GM12878 (cell line): Measurements from ENCODE around the gene SERP1. TPM values are rescaled to one million over a fixed set of nuclear protein-coding genes. Genes with fewer than 3 reads are reported as not detected.

ENCODE experiments used
- ATAC-seq: fragments of 200-7000 bp; cut with Tn5 transposase; 3 replicates; pipeline ENCODE4 v1.9.1; 2020; ENCODE audit warnings: mild to moderate bottlenecking, moderate library complexity
- BruUV-seq: library from RNA; stranded (reverse); fragments of 400-500 nt; replicated peaks from 2 replicates; lab custom pipeline; 2021; lab: Mats Ljungman, UMichigan
- CTCF ChIA-PET: fragments of 300-600 bp; sonication (Branson Sonifier 250); formaldehyde crosslinking; extraction: SDS; loops from one replicate; lab custom pipeline; 2021; ENCODE audit warnings: inconsistent platforms; lab: Yijun Ruan, JAX
- POLR2A ChIA-PET: fragments of 350-600 bp; formaldehyde crosslinking; extraction: SDS; loops from one replicate; lab custom pipeline; 2021; ENCODE audit warnings: inconsistent platforms; lab: Charles Lee
- RAD21 ChIA-PET: fragments of 300-600 bp; sonication (Branson Sonifier 250); formaldehyde crosslinking; loops from one replicate; lab custom pipeline; 2023; ENCODE audit warnings: antibody characterized with exemption; ENCODE audit not compliant: unreplicated experiment; lab: Charles Lee
- SMC1A ChIA-PET: fragments of 300-600 bp; sonication (Branson Sonifier 250); formaldehyde crosslinking; loops from one replicate; lab custom pipeline; 2023; ENCODE audit not compliant: unreplicated experiment, uncharacterized antibody; lab: Charles Lee
- DNase-seq: peaks from one replicate; pipeline ENCODE4 v3.0.0-alpha.2; 2011; ENCODE audit warnings: low read depth, low spot score
- FAIRE-seq: peaks from 3 replicates; lab custom pipeline; 2011; peaks lifted over from hg19 to GRCh38; lab: Jason Lieb, UNC
- H2AFZ ChIP-seq: 2 replicates; pipeline ENCODE4 v1.6.0; 2011; ENCODE audit warnings: low read depth, low read length, control low read depth; ENCODE audit not compliant: control insufficient read depth
- H3K27ac ChIP-seq: 2 replicates; pipeline ENCODE4 v1.5.1; 2011; ENCODE audit warnings: control low read depth; ENCODE audit not compliant: control insufficient read depth, insufficient read depth
- H3K27me3 ChIP-seq, 2 experiments: replicated peaks in 1 of 2; 2 replicates each; pipeline versions ENCODE4 v1.6.0 to v1.6.1; 2011; ENCODE audit warnings: low read length in 1 of 2; ENCODE audit not compliant: control insufficient read depth in 2 of 2, insufficient read depth in 2 of 2
- H3K36me3 ChIP-seq, 2 experiments: 2 replicates each; pipeline ENCODE4 v1.5.1; 2011; ENCODE audit warnings: low read length in 1 of 2; ENCODE audit not compliant: control insufficient read depth in 2 of 2, insufficient read depth in 2 of 2
- H3K4me1 ChIP-seq: 2 replicates; pipeline ENCODE4 v1.6.1; 2011; ENCODE audit warnings: mild to moderate bottlenecking, low read length, moderate library complexity, mixed read lengths; ENCODE audit not compliant: control insufficient read depth, insufficient read depth
- H3K4me2 ChIP-seq: 2 replicates; pipeline ENCODE4 v1.6.0; 2011; ENCODE audit warnings: control low read depth; ENCODE audit not compliant: control insufficient read depth, insufficient read depth
- H3K4me3 ChIP-seq: fragments of 200-600 bp; sonication (generic); 2 replicates; pipeline ENCODE4 v1.5.1; 2016
- H3K79me2 ChIP-seq: 2 replicates; pipeline ENCODE4 v1.6.0; 2011; ENCODE audit warnings: low read length; ENCODE audit not compliant: control insufficient read depth, insufficient read depth
- H3K9ac ChIP-seq: 2 replicates; pipeline ENCODE4 v1.8.0; 2011; ENCODE audit warnings: low read length, control low read depth, mixed read lengths; ENCODE audit not compliant: control insufficient read depth, insufficient read depth
- H3K9me3 ChIP-seq: replicated peaks from 3 replicates; pipeline ENCODE4 v1.5.1; 2011; ENCODE audit warnings: mild to moderate bottlenecking, low read length; ENCODE audit not compliant: control insufficient read depth, insufficient read depth
- H4K20me1 ChIP-seq: 2 replicates; pipeline ENCODE4 v1.6.0; 2011; ENCODE audit not compliant: control insufficient read depth, insufficient read depth
- IRF4 ChIP-seq: IDR thresholded peaks from 2 replicates; pipeline ENCODE4 v1.6.1; 2011; ENCODE audit warnings: low read depth, low read length
- JUNB ChIP-seq: IDR thresholded peaks from 2 replicates; pipeline ENCODE4 v1.6.1; 2016; ENCODE audit warnings: antibody characterized with exemption, mild to moderate bottlenecking
- SMAD5 ChIP-seq: IDR thresholded peaks from 2 replicates; pipeline ENCODE4 v1.6.1; 2016; ENCODE audit warnings: antibody characterized with exemption, low read depth
- SREBF2 ChIP-seq: IDR thresholded peaks from 2 replicates; pipeline ENCODE4 v1.6.1; 2012; ENCODE audit warnings: mild to moderate bottlenecking, low read length
- SUPT20H ChIP-seq: IDR thresholded peaks from 2 replicates; pipeline ENCODE4 v1.6.1; 2011; ENCODE audit warnings: low read depth, mild to moderate bottlenecking, low read length, moderate library complexity, borderline replicate concordance; ENCODE audit not compliant: control insufficient read depth
- WRNIP1 ChIP-seq: IDR thresholded peaks from 2 replicates; pipeline ENCODE4 v1.6.1; 2011; ENCODE audit warnings: low read depth, low read length, improper control_type of control experiment, borderline replicate concordance
- YY1 ChIP-seq: IDR thresholded peaks from 2 replicates; pipeline ENCODE4 v1.6.1; 2011; ENCODE audit warnings: low read depth, mild to moderate bottlenecking, low read length
- ZBED1 ChIP-seq: IDR thresholded peaks from 2 replicates; pipeline ENCODE4 v1.6.1; 2016; ENCODE audit warnings: borderline replicate concordance
- ZNF274 ChIP-seq: IDR thresholded peaks from one replicate; pipeline ENCODE4 v1.8.0; 2011; ENCODE audit not compliant: insufficient read length, insufficient read depth
- WGBS: methylation state at CpG from one replicate; pipeline ENCODE4 v1.1.6; 2016; ENCODE audit warnings: low lambda C conversion rate; ENCODE audit not compliant: insufficient replicate concordance, insufficient coverage; ENCODE audit errors: missing lambda C conversion rate; 5-methylcytosine and 5-hydroxymethylcytosine counted together
- in situ Hi-C: fragments of 300-500 bp; cut with MboI; formaldehyde crosslinking; loops from 9 replicates; pipeline ENCODE4 v1.14.3; 2018; ENCODE audit warnings: mixed read lengths
- intact Hi-C: fragments of 100-400 bp; cut with micrococcal nuclease; formaldehyde crosslinking; loops from one replicate; pipeline ENCODE4 v1.14.2; 2022; ENCODE audit not compliant: unreplicated experiment
- polyA plus RNA-seq, 11 experiments: library from polyadenylated mRNA; depleted of rRNA in 4 of 11; unstranded in 6 of 11; stranded (reverse) in 5 of 11; fragments of >200 nt; fragmentation: Nextera tagmentation in 4 of 11; fragmentation: Illumina TruSeq in 1 of 11; extraction: Ambion mirVana in 4 of 11; extraction: Trizol in 1 of 11; gene quantifications; 1 replicate in 1 of 11; 2 replicates in 10 of 11; pipeline versions ENCODE4 v1.2.1 to v1.2.3, GENCODE V29; 2011 to 2016; ENCODE audit warnings: inconsistent platforms in 2 of 11, missing spikeins in 2 of 11, low read depth in 1 of 11
- total RNA-seq, 4 experiments: library from RNA; depleted of rRNA in 3 of 4; stranded (reverse); fragments of >200 nt in 3 of 4; fragmentation: Illumina TruSeq in 1 of 4; extraction: Trizol in 1 of 4; gene quantifications; 2 replicates each; pipeline versions ENCODE4 v1.2.1 to v1.2.3, GENCODE V29; 2013 to 2021
- TF ChIP-seq, protein P1 (sequence below): fragments of 450-650 bp; conservative IDR thresholded peaks from 2 replicates; pipeline ENCODE4 v1.6.1; 2017; ENCODE audit warnings: mild to moderate bottlenecking, moderate library complexity
- TF ChIP-seq, protein P2 (sequence below): IDR thresholded peaks from 2 replicates; pipeline ENCODE4 v1.6.1; 2011; ENCODE audit warnings: borderline replicate concordance, low read depth, mild to moderate bottlenecking, moderate library complexity, low read length; ENCODE audit not compliant: insufficient read depth, poor library complexity, severe bottlenecking

The SERP1 gene
- total and polyA plus RNA-seq, 10 of the 15 experiments (the other 5 are each of a cell fraction or from before 2014, with no cell fraction given), result 31.1 to 242 (median 87.0) TPM

DNA sequence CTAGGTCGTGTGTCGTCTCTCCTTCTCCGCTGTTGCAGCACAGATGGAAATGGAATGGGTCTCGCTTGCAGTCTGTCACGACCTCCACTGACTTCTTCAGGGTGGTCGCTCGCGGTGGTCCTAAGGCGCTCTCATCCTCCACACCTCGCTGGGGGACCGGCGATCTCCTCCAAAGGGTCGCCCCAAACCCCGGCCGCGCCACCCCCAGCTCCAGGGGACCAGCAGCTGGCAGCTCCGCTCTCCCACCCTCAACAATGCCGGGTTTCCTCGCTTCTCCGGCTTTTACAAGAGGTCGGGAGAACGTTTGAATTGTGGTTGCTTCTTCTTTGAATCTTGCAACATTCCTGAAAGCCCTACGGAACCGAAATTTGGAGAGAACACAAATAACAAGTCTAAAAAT lies 25.9 kb downstream of the SERP1 start:
- no peak overlapping the region for H3K4me2 ChIP-seq
- RAD21 ChIA-PET, result no interaction called here
- no peaks in the 10 kb centered on the region for H3K27me3 ChIP-seq
- intact Hi-C loops, result no loop called here
- H3K36me3 ChIP-seq, result no peaks in the 10 kb centered on the region
- no peaks in the 10 kb centered on the region for H3K4me1 ChIP-seq
- no peaks in the 10 kb centered on the region for H3K79me2 ChIP-seq
- no peaks in the 10 kb centered on the region; the same call in 2 of the 3 replicates for H3K9me3 ChIP-seq
- no peak overlapping the region for H3K27ac ChIP-seq
- H4K20me1 ChIP-seq, result no peaks in the 10 kb centered on the region
- CTCF ChIA-PET, result interaction anchor here (0.6 kb wide), 1 partner anchor 243 kb away, joined by 3 read pairs; the partner anchor contains the start of gene SIAH2
- H2AFZ ChIP-seq, result no peak overlapping the region
- TF ChIP-seq, protein P1, sequence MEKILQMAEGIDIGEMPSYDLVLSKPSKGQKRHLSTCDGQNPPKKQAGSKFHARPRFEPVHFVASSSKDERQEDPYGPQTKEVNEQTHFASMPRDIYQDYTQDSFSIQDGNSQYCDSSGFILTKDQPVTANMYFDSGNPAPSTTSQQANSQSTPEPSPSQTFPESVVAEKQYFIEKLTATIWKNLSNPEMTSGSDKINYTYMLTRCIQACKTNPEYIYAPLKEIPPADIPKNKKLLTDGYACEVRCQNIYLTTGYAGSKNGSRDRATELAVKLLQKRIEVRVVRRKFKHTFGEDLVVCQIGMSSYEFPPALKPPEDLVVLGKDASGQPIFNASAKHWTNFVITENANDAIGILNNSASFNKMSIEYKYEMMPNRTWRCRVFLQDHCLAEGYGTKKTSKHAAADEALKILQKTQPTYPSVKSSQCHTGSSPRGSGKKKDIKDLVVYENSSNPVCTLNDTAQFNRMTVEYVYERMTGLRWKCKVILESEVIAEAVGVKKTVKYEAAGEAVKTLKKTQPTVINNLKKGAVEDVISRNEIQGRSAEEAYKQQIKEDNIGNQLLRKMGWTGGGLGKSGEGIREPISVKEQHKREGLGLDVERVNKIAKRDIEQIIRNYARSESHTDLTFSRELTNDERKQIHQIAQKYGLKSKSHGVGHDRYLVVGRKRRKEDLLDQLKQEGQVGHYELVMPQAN, result no peak
- TF ChIP-seq, protein P2, sequence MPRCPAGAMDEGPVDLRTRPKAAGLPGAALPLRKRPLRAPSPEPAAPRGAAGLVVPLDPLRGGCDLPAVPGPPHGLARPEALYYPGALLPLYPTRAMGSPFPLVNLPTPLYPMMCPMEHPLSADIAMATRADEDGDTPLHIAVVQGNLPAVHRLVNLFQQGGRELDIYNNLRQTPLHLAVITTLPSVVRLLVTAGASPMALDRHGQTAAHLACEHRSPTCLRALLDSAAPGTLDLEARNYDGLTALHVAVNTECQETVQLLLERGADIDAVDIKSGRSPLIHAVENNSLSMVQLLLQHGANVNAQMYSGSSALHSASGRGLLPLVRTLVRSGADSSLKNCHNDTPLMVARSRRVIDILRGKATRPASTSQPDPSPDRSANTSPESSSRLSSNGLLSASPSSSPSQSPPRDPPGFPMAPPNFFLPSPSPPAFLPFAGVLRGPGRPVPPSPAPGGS, result no peak
- TF ChIP-seq SUPT20H (no peak), SMAD5 (no peak), ZBED1 (no peak), SREBF2 (no peak), JUNB (no peak), YY1 (no peak), WRNIP1 (no peak), IRF4 (no peak), ZNF274 (no peak)
- SMC1A ChIA-PET, result interaction anchor here (0.6 kb wide), 1 partner anchor 1268 kb away, joined by 3 read pairs; no protein-coding TSS in a partner anchor
- H3K9ac ChIP-seq, result no peak overlapping the region
- in situ Hi-C loops, result loop anchor here (25.0 kb wide), 1 partner anchor 558 kb away; the partner anchor contains the start of gene PFN2
- no peak for FAIRE-seq
- ATAC-seq, result no peak
- no peak for DNase-seq
- WGBS, result 75% methylated on average over 24 of the region's 24 CpGs
- BruUV-seq, result no TSS peak
- POLR2A ChIA-PET, result no interaction called here
- no peak overlapping the region for H3K4me3 ChIP-seq
